Esophagus squamous epithelium (tissue), 5 donors: ENCODE data around the gene RNF151. TPM values are rescaled to one million over a fixed set of nuclear protein-coding genes. Genes with fewer than 3 reads are reported as not detected.
A peak's percentile ranks its signal among the peaks of the same experiment; 100 is the strongest.
"Not testable (repeated sequence)": the region's sequence is repeated elsewhere in the genome, so short reads cannot be mapped to it uniquely, and the experiment has no call there.

Experiments
- DNase-seq: peaks from one replicate; lab custom pipeline; 2025; lab: John Stamatoyannopoulos, UW
- H3K27ac ChIP-seq, 4 donors: fragments of 200-600 bp; sonication (generic); one replicate each; pipeline ENCODE4 v1.5.1; 2016 to 2019; ENCODE audit warnings: mild to moderate bottlenecking in 1 of 4
- H3K27me3 ChIP-seq, 4 donors: fragments of 200-600 bp; sonication (generic); 1 replicate in 3 of 4; 2 replicates in 1 of 4; pipeline versions ENCODE4 v1.5.1 to v1.6.0; 2017 to 2021; ENCODE audit warnings: antibody characterized with exemption in 1 of 4
- H3K36me3 ChIP-seq, 3 donors: fragments of 200-600 bp; sonication (generic); one replicate each; pipeline ENCODE4 v1.5.1; 2016 to 2019
- H3K4me1 ChIP-seq, 3 donors: fragments of 200-600 bp; sonication (generic); one replicate each; pipeline ENCODE4 v1.5.1; 2017 to 2019
- H3K4me3 ChIP-seq, 4 donors: fragments of 200-600 bp; sonication (generic); 1 replicate in 3 of 4; 2 replicates in 1 of 4; pipeline ENCODE4 v1.5.1; 2016 to 2019; ENCODE audit warnings: mild to moderate bottlenecking in 2 of 4, moderate library complexity in 1 of 4
- H3K9me3 ChIP-seq, 3 donors: fragments of 200-600 bp; sonication (generic); one replicate each; pipeline ENCODE4 v1.5.1; 2016 to 2019
- CTCF ChIP-seq, 6 experiments: fragments of 450-650 bp in 4 of 6; fragments of 200-600 bp in 2 of 6; sonication (generic) in 2 of 6; IDR thresholded peaks; one replicate each; pipeline ENCODE4 v1.5.1; 2016 to 2019; ENCODE audit warnings: antibody characterized with exemption in 6 of 6, mild to moderate bottlenecking in 4 of 6, moderate library complexity in 4 of 6
- POLR2A ChIP-seq, 4 donors: fragments of 450-650 bp; IDR thresholded peaks; one replicate each; pipeline ENCODE4 v1.6.1; 2017; ENCODE audit warnings: antibody characterized with exemption in 4 of 4, mild to moderate bottlenecking in 4 of 4, moderate library complexity in 3 of 4
- WGBS, 2 donors: methylation state at CpG; one replicate each; pipeline ENCODE4 v1.1.5; 2018; 5-methylcytosine and 5-hydroxymethylcytosine counted together
- intact Hi-C: fragments of 100-400 bp; cut with DNase I; formaldehyde crosslinking; loops from one replicate; pipeline ENCODE4 v1.15.0; 2022
- total RNA-seq, 4 donors: library from RNA; depleted of rRNA; stranded (reverse); fragments of >200 nt; gene quantifications; one replicate each; pipeline ENCODE4 v1.1.0, GENCODE V29; 2016
- donor health status: DM: yes; HTN: yes; CAD: no.

RNF151 gene
- total RNA-seq, 4 donors from 2014 or later: not detected

GRCh38 chr16:1947369-1947670 lies 19.3 kb upstream of the RNF151 start:
- TF ChIP-seq POLR2A (IDR thresholded peaks at IDR 0.05): no peak
- TF ChIP-seq CTCF (IDR thresholded peaks at IDR 0.05): no peak
- no peaks in the 10 kb centered on the region for H3K27me3 ChIP-seq
- no peak overlapping the region for H3K27ac ChIP-seq
- no peak overlapping the region for H3K4me3 ChIP-seq
- no peak for DNase-seq
- no peaks in the 10 kb centered on the region for H3K9me3 ChIP-seq
- peaks cover 2 to 29% (median 8%) of the 10 kb centered on the region in 3 donors for H3K4me1 ChIP-seq
- 72 to 100% methylated on average over 2 to 9 of the region's 9 CpGs for WGBS, 2 donors
- intact Hi-C loops: no loop called here
- H3K36me3 ChIP-seq: no peaks in the 10 kb centered on the region

GRCh38 chr16:1949507-1949906 lies 17.1 kb upstream of the RNF151 start:
- H3K9me3 ChIP-seq: no peaks in the 10 kb centered on the region
- H3K4me3 ChIP-seq: no peak overlapping the region
- H3K27me3 ChIP-seq: no peaks in the 10 kb centered on the region
- H3K4me1 ChIP-seq: peaks cover 0 to 23% (median 10%) of the 10 kb centered on the region in 3 donors
- TF ChIP-seq CTCF (IDR thresholded peaks at IDR 0.05) (no peak), POLR2A (IDR thresholded peaks at IDR 0.05) (no peak)
- intact Hi-C loops: no loop called here
- no peak overlapping the region for H3K27ac ChIP-seq
- H3K36me3 ChIP-seq: no peaks in the 10 kb centered on the region
- WGBS, 2 donors: 59 to 68% methylated on average over 2 to 3 of the region's 11 CpGs
- no peak for DNase-seq

- H3K27me3 ChIP-seq: no peaks in the 10 kb centered on the region
- H3K4me1 ChIP-seq: peaks cover 0 to 23% (median 10%) of the 10 kb centered on the region in 3 donors
- H3K4me3 ChIP-seq: no peak overlapping the region
- no peak for DNase-seq
- WGBS, 2 donors: 33 to 45% methylated on average over 2 to 6 of the region's 7 CpGs
- H3K9me3 ChIP-seq: no peaks in the 10 kb centered on the region
- intact Hi-C loops: no loop called here
- H3K36me3 ChIP-seq: no peaks in the 10 kb centered on the region
- peak overlapping the region in 3 of 4 donors; percentile 29 to 58 (median 39) for H3K27ac ChIP-seq
- peak in 1 of 6 experiments; percentile 15 for TF ChIP-seq CTCF (IDR thresholded peaks at IDR 0.05)
- TF ChIP-seq POLR2A (IDR thresholded peaks at IDR 0.05): no peak
Measured at GRCh38 chr16:1950047-1950446, 16.6 kb upstream of the RNF151 start.

- intact Hi-C loops: no loop called here
- 47 to 100% methylated on average over 1 to 6 of the region's 19 CpGs for WGBS, 2 donors
- no peaks in the 10 kb centered on the region for H3K9me3 ChIP-seq
- H3K27ac ChIP-seq: peak overlapping the region in 3 of 4 donors; percentile 29 to 58 (median 39)
- DNase-seq: no peak
- peaks cover 0 to 23% (median 10%) of the 10 kb centered on the region in 3 donors for H3K4me1 ChIP-seq
- no peaks in the 10 kb centered on the region for H3K36me3 ChIP-seq
- no peak for TF ChIP-seq POLR2A (IDR thresholded peaks at IDR 0.05)
- no peak for TF ChIP-seq CTCF (IDR thresholded peaks at IDR 0.05)
- no peaks in the 10 kb centered on the region for H3K27me3 ChIP-seq
- no peak overlapping the region for H3K4me3 ChIP-seq
Measured at GRCh38 chr16:1950559-1950958, 16.1 kb upstream of the RNF151 start.

GRCh38 chr16:1953734-1954133 lies 12.9 kb upstream of the RNF151 start:
- TF ChIP-seq POLR2A (IDR thresholded peaks at IDR 0.05) (no peak), CTCF (IDR thresholded peaks at IDR 0.05) (no peak)
- Histone ChIP-seq H3K4me1 (peaks cover 0 to 25% (median 10%) of the 10 kb centered on the region in 3 donors), H3K27ac (no peak overlapping the region), H3K36me3 (no peaks in the 10 kb centered on the region), H3K4me3 (no peak overlapping the region), H3K9me3 (no peaks in the 10 kb centered on the region), H3K27me3 (no peaks in the 10 kb centered on the region)
- DNase-seq: no peak
- intact Hi-C loops: no loop called here
- 80% methylated on average over 2 of the region's 22 CpGs; no CpG with 5 or more reads in 1 of the 2 donors for WGBS, 2 donors

- H3K9me3 ChIP-seq, H3K27ac ChIP-seq, H3K27me3 ChIP-seq, intact Hi-C loops, H3K4me3 ChIP-seq, DNase-seq: not testable (repeated sequence)
- peaks cover 12 to 47% (median 26%) of the 10 kb centered on the region in 3 donors for H3K4me1 ChIP-seq
- H3K36me3 ChIP-seq: peaks cover 8 to 18% (median 10%) of the 10 kb centered on the region in 3 donors
- WGBS, 2 donors: 80 to 89% methylated on average over 2 to 15 of the region's 22 CpGs
Measured at GRCh38 chr16:1957434-1958142, 9.1 kb upstream of the RNF151 start.

- intact Hi-C loops, H3K27me3 ChIP-seq, DNase-seq, H3K4me3 ChIP-seq, H3K27ac ChIP-seq, H3K9me3 ChIP-seq: not testable (repeated sequence)
- peaks cover 8 to 24% (median 14%) of the 10 kb centered on the region in 3 donors for H3K36me3 ChIP-seq
- peaks cover 18 to 47% (median 28%) of the 10 kb centered on the region in 3 donors for H3K4me1 ChIP-seq
- WGBS, 2 donors: no CpG with 5 or more reads among the region's 30 CpGs
Measured at GRCh38 chr16:1958143-1958491, 8.5 kb upstream of the RNF151 start.
